IPS-11a (cell line): ENCODE data around the gene GDF10.

ENCODE experiments used
- H3K4me3 ChIP-seq: one replicate; pipeline ENCODE4 v1.5.1; 2013; ENCODE audit warnings: low read depth, low read length, control low read depth

Gene GDF10

GRCh38 chr10:47311932-47312662, 12.1 kb downstream of the GDF10 start:
- H3K4me3 ChIP-seq = no peak overlapping the region

DNA sequence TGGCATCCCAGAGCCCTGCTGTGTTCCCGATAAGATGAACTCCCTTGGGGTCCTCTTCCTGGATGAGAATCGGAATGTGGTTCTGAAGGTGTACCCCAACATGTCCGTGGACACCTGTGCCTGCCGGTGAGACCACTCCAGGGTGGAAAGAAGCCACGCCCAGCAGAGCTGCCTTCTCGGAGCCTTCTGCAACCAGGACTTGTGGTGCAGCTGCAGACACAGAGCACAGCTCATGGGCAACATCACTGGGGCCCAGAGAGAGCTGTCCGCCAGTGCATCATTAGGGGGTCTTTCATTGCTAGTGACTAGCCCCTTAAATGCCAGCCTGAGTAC, 12.6 kb downstream of the GDF10 start:
- H3K4me3 ChIP-seq = no peak overlapping the region

DNA sequence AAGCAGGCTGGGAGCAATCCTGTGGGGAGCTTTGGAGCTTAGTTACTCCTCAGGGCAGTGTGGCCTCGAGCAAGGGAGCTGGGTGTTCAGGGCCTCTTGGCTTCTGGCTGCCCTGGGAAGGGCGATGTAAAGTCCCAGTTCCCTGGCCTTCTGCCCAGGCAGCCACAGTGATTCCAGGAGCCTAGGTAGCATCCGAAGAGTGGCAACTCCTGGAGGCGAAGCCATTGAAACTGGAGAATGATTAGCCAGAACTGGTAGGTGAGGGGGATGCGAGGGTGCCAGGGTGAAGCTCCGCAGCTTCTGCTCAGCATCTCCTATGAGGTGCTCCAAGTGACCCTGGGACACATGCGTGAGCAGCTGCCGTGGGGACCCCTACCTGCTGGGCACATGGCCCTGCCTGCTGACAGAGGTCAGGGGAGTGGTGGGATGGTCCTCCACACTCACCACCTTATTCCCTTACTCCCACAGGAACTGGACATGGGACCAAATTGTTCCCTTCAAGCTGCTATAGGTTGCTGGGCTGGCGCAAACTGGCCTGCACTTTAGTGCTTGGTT, 14.5 kb downstream of the GDF10 start:
- no peak overlapping the region for H3K4me3 ChIP-seq

- H3K4me3 ChIP-seq = no peak overlapping the region
Measured at GRCh38 chr10:47315421-47315820, 15.4 kb downstream of the GDF10 start.

GRCh38 chr10:47316131-47316530, 16.1 kb downstream of the GDF10 start:
- H3K4me3 ChIP-seq = no peak overlapping the region

- no peak overlapping the region for H3K4me3 ChIP-seq
Measured at GRCh38 chr10:47317251-47317650, 17.3 kb downstream of the GDF10 start.

- no peak overlapping the region for H3K4me3 ChIP-seq
Measured at GRCh38 chr10:47318706-47319105, 18.7 kb downstream of the GDF10 start.

- no peak overlapping the region for H3K4me3 ChIP-seq
Measured at GRCh38 chr10:47319784-47320183, 19.8 kb downstream of the GDF10 start.

- no peak overlapping the region for H3K4me3 ChIP-seq
Measured at GRCh38 chr10:47320812-47321211, 20.8 kb downstream of the GDF10 start.

DNA sequence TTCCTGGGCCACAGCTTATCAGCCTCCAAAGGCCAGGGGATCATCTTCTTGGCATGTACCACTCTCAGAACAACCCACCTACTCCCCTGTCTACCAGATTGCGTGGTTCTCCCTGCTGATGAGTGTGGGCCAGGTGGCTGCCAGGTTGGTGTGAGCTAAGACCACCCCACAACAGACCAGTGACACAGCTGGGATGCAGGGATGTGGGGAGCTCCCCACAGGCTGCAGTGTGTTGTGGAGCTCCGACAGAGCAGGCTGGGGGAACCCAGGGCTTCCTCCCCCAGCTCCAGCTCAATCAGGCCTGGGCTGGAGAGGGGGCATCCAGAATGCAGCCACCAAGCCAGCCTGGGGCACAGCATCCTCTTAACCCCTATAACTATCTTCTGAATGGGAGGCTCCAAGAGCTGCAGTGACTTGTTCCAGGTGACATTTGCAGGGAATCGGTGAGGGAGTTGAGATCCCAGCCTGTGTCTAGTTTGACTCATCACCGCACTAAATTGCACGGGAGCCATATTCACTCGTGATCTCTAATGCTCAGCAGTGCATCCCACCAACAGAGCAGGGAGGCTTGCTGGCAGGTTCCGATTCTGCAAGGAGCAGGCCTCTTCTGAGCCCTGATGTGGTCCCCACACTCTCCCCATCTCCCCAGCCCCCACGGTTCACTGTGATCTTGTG, 21.7 kb downstream of the GDF10 start:
- no peak overlapping the region for H3K4me3 ChIP-seq

DNA sequence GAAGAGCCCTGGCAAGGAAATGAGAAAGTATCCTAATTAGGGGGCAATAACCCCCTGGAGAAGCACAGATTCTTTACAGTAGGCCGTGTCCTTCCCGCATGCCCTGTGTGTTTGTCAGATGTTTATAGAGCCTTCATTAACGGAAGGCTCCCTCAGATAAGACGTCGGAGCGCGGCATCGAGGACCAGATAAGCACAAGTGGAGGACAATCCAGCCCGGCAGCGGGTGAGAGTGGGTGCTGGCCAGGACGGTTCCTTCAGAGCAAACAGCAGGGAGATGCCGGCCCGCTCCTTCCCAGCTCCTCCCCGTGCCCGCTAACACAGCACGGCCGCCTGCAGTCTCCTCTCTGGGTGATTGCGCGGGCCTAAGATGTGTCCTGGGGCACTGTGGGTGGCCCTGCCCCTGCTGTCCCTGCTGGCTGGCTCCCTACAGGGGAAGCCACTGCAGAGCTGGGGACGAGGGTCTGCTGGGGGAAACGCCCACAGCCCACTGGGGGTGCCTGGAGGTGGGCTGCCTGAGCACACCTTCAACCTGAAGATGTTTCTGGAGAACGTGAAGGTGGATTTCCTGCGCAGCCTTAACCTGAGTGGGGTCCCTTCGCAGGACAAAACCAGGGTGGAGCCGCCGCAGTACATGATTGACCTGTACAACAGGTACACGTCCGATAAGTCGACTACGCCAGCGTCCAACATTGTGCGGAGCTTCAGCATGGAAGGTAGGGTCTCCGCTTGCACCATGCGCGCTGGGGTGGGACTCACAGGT, 22.5 kb downstream of the GDF10 start, which contains the start of gene GDF2:
Gene GDF2, plus strand, starts transcription at position 155 of the 762 bp plus-strand sequence. Its CDS starts 215 bp downstream, at position 370.
- no peak within 1 kb of the TSS for H3K4me3 ChIP-seq

- no peak overlapping the region for H3K4me3 ChIP-seq
Measured at GRCh38 chr10:47323087-47323486, 23.1 kb downstream of the GDF10 start.

- no peak overlapping the region for H3K4me3 ChIP-seq
Measured at GRCh38 chr10:47323636-47324296, 23.8 kb downstream of the GDF10 start.

DNA sequence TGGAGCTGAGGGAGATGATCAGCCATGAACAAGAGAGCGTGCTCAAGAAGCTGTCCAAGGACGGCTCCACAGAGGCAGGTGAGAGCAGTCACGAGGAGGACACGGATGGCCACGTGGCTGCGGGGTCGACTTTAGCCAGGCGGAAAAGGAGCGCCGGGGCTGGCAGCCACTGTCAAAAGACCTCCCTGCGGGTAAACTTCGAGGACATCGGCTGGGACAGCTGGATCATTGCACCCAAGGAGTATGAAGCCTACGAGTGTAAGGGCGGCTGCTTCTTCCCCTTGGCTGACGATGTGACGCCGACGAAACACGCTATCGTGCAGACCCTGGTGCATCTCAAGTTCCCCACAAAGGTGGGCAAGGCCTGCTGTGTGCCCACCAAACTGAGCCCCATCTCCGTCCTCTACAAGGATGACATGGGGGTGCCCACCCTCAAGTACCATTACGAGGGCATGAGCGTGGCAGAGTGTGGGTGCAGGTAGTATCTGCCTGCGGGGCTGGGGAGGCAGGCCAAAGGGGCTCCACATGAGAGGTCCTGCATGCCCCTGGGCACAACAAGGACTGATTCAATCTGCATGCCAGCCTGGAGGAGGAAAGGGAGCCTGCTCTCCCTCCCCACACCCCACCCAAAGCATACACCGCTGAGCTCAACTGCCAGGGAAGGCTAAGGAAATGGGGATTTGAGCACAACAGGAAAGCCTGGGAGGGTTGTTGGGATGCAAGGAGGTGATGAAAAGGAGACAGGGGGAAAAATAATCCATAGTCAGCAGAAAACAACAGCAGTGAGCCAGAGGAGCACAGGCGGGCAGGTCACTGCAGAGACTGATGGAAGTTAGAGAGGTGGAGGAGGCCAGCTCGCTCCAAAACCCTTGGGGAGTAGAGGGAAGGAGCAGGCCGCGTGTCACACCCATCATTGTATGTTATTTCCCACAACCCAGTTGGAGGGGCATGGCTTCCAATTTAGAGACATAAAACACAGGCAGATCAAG, 25.6 kb downstream of the GDF10 start:
- H3K4me3 ChIP-seq = no peak overlapping the region

- H3K4me3 ChIP-seq = no peak overlapping the region
Measured at GRCh38 chr10:47326306-47326926, 26.4 kb downstream of the GDF10 start.

- no peak overlapping the region for H3K4me3 ChIP-seq
Measured at GRCh38 chr10:47326927-47327330, 26.9 kb downstream of the GDF10 start.

DNA sequence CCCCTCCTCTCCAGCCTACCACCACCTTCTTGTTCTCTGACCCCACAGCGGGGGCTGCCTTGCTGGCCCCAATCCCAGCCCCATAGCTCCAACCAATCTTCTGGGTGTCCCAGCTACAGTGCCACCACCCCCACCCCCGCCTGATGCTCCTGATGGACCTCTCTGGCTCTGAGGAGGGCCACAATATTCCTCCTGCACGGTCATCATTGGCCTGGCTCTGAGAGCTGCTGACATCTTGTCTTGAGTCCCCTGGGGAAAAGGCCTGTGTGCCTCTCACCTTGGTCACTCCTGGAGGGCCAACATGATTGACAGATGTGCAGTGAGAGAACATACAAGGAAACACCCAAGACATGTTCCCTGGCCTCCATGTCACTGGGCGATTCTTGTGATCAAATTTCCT, 29.9 kb downstream of the GDF10 start:
- H3K4me3 ChIP-seq = no peak overlapping the region

DNA sequence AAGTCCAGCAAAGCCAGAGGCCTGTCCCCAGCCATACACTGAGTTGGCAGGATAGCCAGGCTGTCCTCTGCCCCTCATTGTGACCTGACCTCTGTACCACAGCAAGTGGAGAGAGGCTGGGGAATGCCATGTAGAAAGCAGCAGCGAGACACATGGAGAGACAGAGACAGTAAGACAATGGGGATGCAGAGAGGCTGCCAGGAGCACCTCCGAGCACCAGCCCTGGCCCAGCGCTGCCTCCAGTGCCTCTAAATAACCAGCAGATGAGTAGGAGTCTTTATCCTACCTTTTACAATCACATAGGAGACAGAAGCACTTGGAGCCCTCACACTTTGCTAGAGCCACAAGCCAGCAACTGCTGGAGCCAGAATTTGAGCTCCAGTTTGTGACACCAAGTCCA, 30.4 kb downstream of the GDF10 start:
- no peak overlapping the region for H3K4me3 ChIP-seq

DNA sequence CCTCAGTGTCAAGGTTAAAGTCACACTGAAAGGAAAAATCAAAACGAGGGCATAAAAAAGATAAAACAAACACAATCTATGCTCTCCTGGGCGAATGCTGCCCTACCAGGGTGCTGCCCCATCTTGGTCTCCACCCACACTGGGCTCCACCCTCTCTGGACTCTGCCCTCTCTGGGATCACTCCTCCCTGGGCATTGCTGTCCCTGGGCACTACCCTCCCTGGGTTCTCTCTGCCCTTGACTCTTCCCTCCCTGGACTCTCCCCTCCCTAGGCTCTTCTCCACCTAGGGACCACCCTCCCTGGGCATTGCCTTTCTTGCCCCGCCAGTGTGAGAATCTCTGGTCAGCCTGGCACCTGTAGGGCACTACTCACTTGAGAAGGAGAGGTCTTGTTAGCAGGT, 30.8 kb downstream of the GDF10 start:
- no peak overlapping the region for H3K4me3 ChIP-seq
